ENCODE results near the gene DNAH17. TPM values are rescaled to one million over a fixed set of nuclear protein-coding genes. Genes with fewer than 3 reads are reported as not detected.

The DNAH17 gene
- total RNA-seq, 1 experiment from 2014 or later = 0.69 TPM

GRCh38 chr17:78446833-78447232 is 130.4 kb downstream of the DNAH17 start:
- no peaks in the 10 kb centered on the region for H3K9me2 ChIP-seq (ENCODE audit: insufficient read depth)
- no peak overlapping the region for H3K27ac ChIP-seq (ENCODE audit: low read depth, low read length)
- intact Hi-C loops (cut with micrococcal nuclease) = loop anchor here (5.0 kb wide), 1 partner anchor 350 kb away; no protein-coding TSS in a partner anchor
- TF ChIP-seq SP1 (IDR thresholded peaks at IDR 0.05; ENCODE audit: low read depth) (no peak), CEBPB (IDR thresholded peaks at IDR 0.05; ENCODE audit: low read depth) (no peak), EGR1 (IDR thresholded peaks at IDR 0.05; ENCODE audit: low read depth) (no peak), SIN3A (IDR thresholded peaks at IDR 0.05; ENCODE audit: low read depth) (no peak), TCF7L2 (IDR thresholded peaks at IDR 0.05; ENCODE audit: borderline replicate concordance, extremely low read depth, insufficient read depth, insufficient read length) (no peak), EZH2 (IDR thresholded peaks at IDR 0.05) (no peak), ELF1 (IDR thresholded peaks at IDR 0.05; ENCODE audit: borderline replicate concordance, low read depth) (no peak), POLR2A (IDR thresholded peaks at IDR 0.05; ENCODE audit: borderline replicate concordance, extremely low read depth, insufficient read depth, insufficient read length) (no peak), CTCF (IDR thresholded peaks at IDR 0.05 in 2 of 3, conservative IDR thresholded peaks at IDR 0.05 in 1 of 3; ENCODE audit: borderline replicate concordance in 1 of 3, insufficient read depth in 1 of 3, low read depth in 2 of 3, low read length in 2 of 3) (no peak), FOSL1 (IDR thresholded peaks at IDR 0.05; ENCODE audit: low read depth) (no peak), REST (IDR thresholded peaks at IDR 0.05; ENCODE audit: low read depth) (no peak), SRF (IDR thresholded peaks at IDR 0.05; ENCODE audit: low read depth) (no peak)
- H3K9ac ChIP-seq (ENCODE audit: low read length) = no peak overlapping the region
- no TSS peak for BruUV-seq (replicated peaks)
- peaks cover 0 to 2% of the 10 kb centered on the region in 2 experiments; a peak in 2 of 4 replicates for H3K4me1 ChIP-seq (ENCODE audit: control insufficient read depth in 1 of 2, insufficient read depth in 2 of 2, low read length in 2 of 2)
- H3K27me3 ChIP-seq (ENCODE audit: insufficient read depth, low read length) = no peaks in the 10 kb centered on the region
- no peaks in the 10 kb centered on the region for H3K79me2 ChIP-seq (ENCODE audit: insufficient read depth, low read length)
- RAD21 ChIA-PET (ENCODE audit: low non-redundant PET in 1 of 2, low total read pairs in 2 of 2, uncharacterized antibody in 2 of 2, unreplicated experiment in 2 of 2) = interaction anchor here in 1 of 2 experiments (0.6 kb wide), 1 partner anchor 242 kb away, joined by 4 read pairs; no protein-coding TSS in a partner anchor
- DNase-seq (ENCODE audit: low read depth, low spot score) (no peak), ATAC-seq (no peak)
- H3K36me3 ChIP-seq (ENCODE audit: control insufficient read depth in 1 of 2, insufficient read depth in 2 of 2, low read length in 2 of 2) = no peaks in the 10 kb centered on the region
- peaks cover 0 to 5% of the 10 kb centered on the region in 2 experiments; a peak in 2 of 4 replicates for H3K9me3 ChIP-seq (ENCODE audit: control insufficient read depth in 1 of 2, insufficient read depth in 1 of 2, low read depth in 1 of 2, low read length in 2 of 2)
- H2AFZ ChIP-seq (ENCODE audit: low read depth, low read length, poor library complexity, severe bottlenecking) = no peak overlapping the region
- H3K4me3 ChIP-seq (replicated peaks in 1 of 2; ENCODE audit: low read depth in 1 of 2, low read length in 2 of 2) = no peak overlapping the region
- POLR2A ChIA-PET = no interaction called here
- no peak overlapping the region for H3K4me2 ChIP-seq (ENCODE audit: low read length)
- H4K20me1 ChIP-seq (ENCODE audit: insufficient read depth) = no peaks in the 10 kb centered on the region
- CTCF ChIA-PET = interaction anchor here (2.3 kb wide), 1 partner anchor 24 kb away, joined by 8 read pairs; no protein-coding TSS in a partner anchor

Data from HCT116 (cell line).